ENCODE measurements around the gene TBXA2R. TPM values are rescaled to one million over a fixed set of nuclear protein-coding genes. Genes with fewer than 3 reads are reported as not detected.
A peak's percentile ranks its signal among the peaks of the same experiment; 100 is the strongest.
"Not testable (repeated sequence)": the region's sequence is repeated elsewhere in the genome, so short reads cannot be mapped to it uniquely, and the experiment has no call there.

TBXA2R gene
- total RNA-seq, 1 experiment from 2014 or later: not detected

GRCh38 chr19:3631053-3631861, 24.6 kb upstream of the TBXA2R start:
- BruUV-seq (replicated peaks): no TSS peak
- intact Hi-C loops (cut with micrococcal nuclease): no loop called here
- no peaks in the 10 kb centered on the region for H3K9me3 Mint-ChIP-seq (ENCODE audit: unreplicated experiment)
- no peaks in the 10 kb centered on the region for H3K36me3 Mint-ChIP-seq (ENCODE audit: insufficient read depth, unreplicated experiment)
- ChIA-PET POLR2A (no interaction called here), CTCF (no interaction called here)
- H3K4me1 Mint-ChIP-seq (ENCODE audit: insufficient read depth, unreplicated experiment): peaks cover 5% of the 10 kb centered on the region
- H3K27me3 Mint-ChIP-seq (ENCODE audit: insufficient read depth, unreplicated experiment): no peaks in the 10 kb centered on the region
- no peak overlapping the region for H3K4me3 Mint-ChIP-seq (ENCODE audit: unreplicated experiment)
- TF ChIP-seq CTCF (IDR thresholded peaks at IDR 0.05; ENCODE audit: unreplicated experiment): no peak
- no peak overlapping the region for H3K27ac Mint-ChIP-seq (ENCODE audit: low read depth, unreplicated experiment)
- no peak for DNase-seq (ENCODE audit: unreplicated experiment)

GRCh38 chr19:3628766-3629165, 22.1 kb upstream of the TBXA2R start:
- peaks cover 14% of the 10 kb centered on the region for H3K4me1 Mint-ChIP-seq (ENCODE audit: insufficient read depth, unreplicated experiment)
- H3K36me3 Mint-ChIP-seq (ENCODE audit: insufficient read depth, unreplicated experiment); POLR2A ChIA-PET; DNase-seq (ENCODE audit: unreplicated experiment); H3K4me3 Mint-ChIP-seq (ENCODE audit: unreplicated experiment); CTCF ChIA-PET; intact Hi-C loops (cut with micrococcal nuclease); H3K9me3 Mint-ChIP-seq (ENCODE audit: unreplicated experiment); BruUV-seq (replicated peaks); H3K27me3 Mint-ChIP-seq (ENCODE audit: insufficient read depth, unreplicated experiment); H3K27ac Mint-ChIP-seq (ENCODE audit: low read depth, unreplicated experiment): not testable (repeated sequence)

- peaks cover 13% of the 10 kb centered on the region for H3K36me3 Mint-ChIP-seq (ENCODE audit: insufficient read depth, unreplicated experiment)
- DNase-seq (ENCODE audit: unreplicated experiment): no peak
- ChIA-PET POLR2A (interaction anchor here (0.6 to 1.2 kb wide), 5 partner anchors 19 to 126 kb away, joined by 3 to 4 read pairs (median 3); no protein-coding TSS in a partner anchor), CTCF (interaction anchor here (0.6 to 1.1 kb wide), 2 partner anchors 142 to 1273 kb away, joined by 3 read pairs; no protein-coding TSS in a partner anchor)
- peak overlapping the region; percentile 99 for H3K4me3 Mint-ChIP-seq (ENCODE audit: unreplicated experiment)
- no peaks in the 10 kb centered on the region for H3K9me3 Mint-ChIP-seq (ENCODE audit: unreplicated experiment)
- H3K27ac Mint-ChIP-seq (ENCODE audit: low read depth, unreplicated experiment): peak overlapping the region; percentile 99
- intact Hi-C loops (cut with micrococcal nuclease): no loop called here
- no peaks in the 10 kb centered on the region for H3K27me3 Mint-ChIP-seq (ENCODE audit: insufficient read depth, unreplicated experiment)
- BruUV-seq (replicated peaks): no TSS peak
- no peak for TF ChIP-seq CTCF (IDR thresholded peaks at IDR 0.05; ENCODE audit: unreplicated experiment)
- peaks cover 14% of the 10 kb centered on the region for H3K4me1 Mint-ChIP-seq (ENCODE audit: insufficient read depth, unreplicated experiment)
These were observed 20.7 kb upstream of the TBXA2R start for GRCh38 chr19:3627351-3627723.

- no TSS peak for BruUV-seq (replicated peaks)
- Mint-ChIP-seq H3K4me3 (ENCODE audit: unreplicated experiment) (peak within 1 kb of the TSS; percentile 99), H3K36me3 (ENCODE audit: insufficient read depth, unreplicated experiment) (peaks cover 18% of the 10 kb centered on the region), H3K27me3 (ENCODE audit: insufficient read depth, unreplicated experiment) (no peaks in the 10 kb centered on the region), H3K4me1 (ENCODE audit: insufficient read depth, unreplicated experiment) (peaks cover 14% of the 10 kb centered on the region), H3K9me3 (ENCODE audit: unreplicated experiment) (no peaks in the 10 kb centered on the region), H3K27ac (ENCODE audit: low read depth, unreplicated experiment) (peak within 1 kb of the TSS; percentile 99)
- POLR2A ChIA-PET: interaction anchor here (0.6 to 1.2 kb wide), 5 partner anchors 19 to 126 kb away, joined by 3 to 4 read pairs (median 3); no protein-coding TSS in a partner anchor
- CTCF ChIA-PET: interaction anchor here (0.6 to 1.1 kb wide), 2 partner anchors 142 to 1273 kb away, joined by 3 read pairs; no protein-coding TSS in a partner anchor
- intact Hi-C loops (cut with micrococcal nuclease): no loop called here
- peak; percentile 99 for DNase-seq (ENCODE audit: unreplicated experiment)
- no peak for TF ChIP-seq CTCF (IDR thresholded peaks at IDR 0.05; ENCODE audit: unreplicated experiment)
These were observed 20.0 kb upstream of the TBXA2R start, which contains the start of gene CACTIN for GRCh38 chr19:3626473-3627350. Gene CACTIN, minus strand, starts transcription at chr19:3626790. Its CDS starts 28 bp downstream, at chr19:3626762.
